CD4-positive, alpha-beta T cell treated with Interleukin-2 at 100 ng/mL for 4 hours (primary cell): ENCODE measurements around the gene P2RX3.
"Not testable (repeated sequence)": the region's sequence is repeated elsewhere in the genome, so short reads cannot be mapped to it uniquely, and the experiment has no call there.

Experiments used
- DNase-seq: peaks from one replicate; pipeline ENCODE4 v3.0.0-alpha.2; 2020; ENCODE audit warnings: low spot score

P2RX3 gene

DNA sequence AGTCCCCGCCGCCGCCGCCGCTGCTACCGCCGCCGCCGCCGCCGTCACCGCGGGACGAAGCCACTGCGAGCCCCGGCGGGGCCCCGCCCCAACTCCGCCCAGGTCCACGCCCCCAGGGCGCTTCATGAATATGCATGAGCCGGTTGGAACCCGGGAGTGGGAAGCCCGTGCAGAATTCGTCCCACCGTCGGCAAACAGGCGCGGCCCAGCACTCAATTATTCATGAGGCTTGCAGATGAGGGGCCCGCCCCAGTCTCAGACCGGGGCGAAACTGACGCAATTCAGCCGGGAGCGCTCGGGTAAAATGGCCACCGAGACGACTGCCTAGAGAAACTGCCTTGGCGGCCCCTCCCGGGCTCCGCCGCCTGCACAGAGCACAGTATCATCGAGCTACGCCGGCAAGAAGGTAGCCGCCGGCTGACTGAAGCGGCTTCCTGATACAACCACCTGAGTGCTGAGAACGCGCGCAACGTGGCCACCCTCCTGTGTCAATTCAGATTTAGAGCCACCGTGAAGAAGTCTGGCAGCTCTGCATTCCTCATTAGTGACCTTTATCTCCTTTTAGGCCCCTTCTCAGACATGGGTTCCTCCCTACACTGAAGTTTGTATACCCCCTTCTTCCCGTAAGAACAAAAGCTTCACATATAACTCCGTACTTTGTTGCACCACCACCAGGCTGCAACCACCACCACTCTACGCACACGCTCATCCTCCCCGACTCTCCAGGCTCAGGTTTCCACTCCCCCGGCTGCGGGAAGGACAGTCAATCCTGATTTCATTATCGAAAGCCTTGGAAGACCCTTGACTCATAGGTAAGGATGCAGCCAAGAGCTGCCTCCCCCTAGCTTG, 13.0 kb upstream of the P2RX3 start, which contains the start of gene TNKS1BP1:
Gene TNKS1BP1 (minus strand): TSS at position 67 of the 849 bp plus-strand sequence. CDS start 3,067 bp downstream, outside the sequence.
- DNase-seq, result peak; percentile 94

- DNase-seq, result no peak
Observed at GRCh38 chr11:57325735-57326048, 12.5 kb upstream of the P2RX3 start.

DNA sequence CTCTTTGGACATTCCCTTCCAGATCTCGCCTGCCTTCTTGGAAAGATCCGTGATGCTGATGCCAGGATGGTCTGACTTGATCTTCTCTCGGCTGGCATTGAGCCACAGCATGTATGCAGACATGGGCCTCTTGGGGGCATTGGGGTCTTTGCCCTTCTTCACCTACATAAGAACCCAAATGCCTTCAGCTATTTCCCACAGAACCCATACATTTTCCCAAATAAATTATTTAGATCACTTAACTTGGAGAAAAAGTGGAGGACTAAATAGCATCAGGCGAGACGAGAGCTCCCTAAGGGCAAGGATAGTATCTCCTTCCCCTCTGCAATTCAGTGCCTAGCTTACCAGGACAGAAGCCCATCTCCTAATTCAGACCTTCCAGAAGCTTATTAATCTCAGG, 10.4 kb upstream of the P2RX3 start:
- DNase-seq, result no peak

DNA sequence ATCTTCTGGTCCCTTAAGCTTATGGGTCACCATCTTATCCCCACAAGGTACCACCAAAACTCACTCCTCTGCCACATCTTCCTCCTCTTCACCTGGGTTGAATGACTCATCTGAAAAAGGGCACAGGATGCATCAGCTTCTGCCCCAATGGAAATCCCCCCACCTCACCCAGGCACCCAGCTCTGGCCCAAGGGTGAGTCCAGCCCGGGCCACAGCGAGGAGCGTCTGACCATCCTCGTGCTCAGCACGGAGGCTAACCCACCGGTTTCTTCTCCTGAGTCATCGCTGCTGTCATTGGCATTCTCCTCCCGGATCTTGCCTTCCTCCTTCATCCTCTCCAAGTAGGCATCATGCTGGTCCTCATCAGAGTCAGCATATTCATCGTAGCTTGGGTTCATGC, 8.1 kb upstream of the P2RX3 start:
- no peak for DNase-seq

DNA sequence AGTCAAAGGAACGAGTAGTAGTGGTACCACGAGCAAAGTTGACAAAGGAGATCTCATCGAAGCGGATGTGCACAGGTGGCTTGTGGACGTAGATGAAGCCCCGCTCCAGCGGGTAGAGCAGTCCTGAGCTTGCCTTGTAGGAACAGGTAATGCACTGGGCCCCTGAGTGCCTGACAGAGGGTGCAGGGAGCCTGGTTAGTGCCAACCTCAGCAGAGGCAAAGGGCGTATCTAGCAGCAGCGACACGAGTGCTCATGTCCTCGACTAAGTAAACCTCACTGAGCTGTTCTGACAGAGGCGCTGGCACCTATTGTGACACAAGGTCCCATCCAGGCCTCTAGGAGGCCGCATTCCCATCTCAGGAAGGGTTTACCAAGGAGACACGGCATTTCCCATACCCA, 6.4 kb upstream of the P2RX3 start:
- no peak for DNase-seq

DNA sequence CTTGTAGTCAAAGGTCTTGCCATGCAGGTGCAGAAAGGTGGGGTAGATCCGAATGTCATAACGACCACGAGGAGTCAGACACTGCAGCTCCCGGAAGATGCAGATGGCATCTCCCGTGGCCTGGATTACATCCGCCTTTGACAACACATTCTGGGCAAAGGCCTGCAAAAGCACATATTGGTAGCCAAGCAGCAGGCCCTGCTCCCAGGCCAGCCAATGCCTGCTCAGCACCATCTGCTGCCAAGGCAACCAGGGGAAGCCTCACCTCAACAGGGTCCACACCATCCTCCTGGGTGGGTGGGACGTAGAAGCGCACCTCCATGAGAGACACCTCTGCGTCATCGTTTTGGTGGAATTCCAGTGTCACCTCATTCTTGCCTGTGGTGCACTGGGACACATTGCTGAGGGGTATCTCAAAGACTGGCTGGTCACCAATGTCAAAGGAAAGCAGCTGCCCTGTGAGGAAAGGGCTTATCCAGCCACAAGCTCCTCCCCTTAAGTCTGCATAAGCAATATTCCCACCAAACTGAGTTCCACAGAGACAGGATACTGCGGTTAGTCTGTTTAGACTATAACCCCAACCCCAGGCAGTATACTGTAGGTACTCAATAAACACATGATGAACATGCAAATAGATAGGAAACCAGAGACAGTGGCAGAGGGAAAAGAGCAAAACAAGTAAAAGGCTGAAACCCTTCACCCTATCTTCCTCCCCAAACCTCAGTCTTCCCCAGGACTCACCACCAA, 5.3 kb upstream of the P2RX3 start:
- DNase-seq, result no peak

- no peak for DNase-seq
Observed at GRCh38 chr11:57335023-57335342, 3.2 kb upstream of the P2RX3 start.

- DNase-seq, result peak; percentile 90
Observed at GRCh38 chr11:57335343-57336110, 2.6 kb upstream of the P2RX3 start, which contains the start of gene SSRP1. TSS of gene SSRP1 (minus strand) at chr11:57335892. CDS start at chr11:57335121, 771 bp downstream.

DNA sequence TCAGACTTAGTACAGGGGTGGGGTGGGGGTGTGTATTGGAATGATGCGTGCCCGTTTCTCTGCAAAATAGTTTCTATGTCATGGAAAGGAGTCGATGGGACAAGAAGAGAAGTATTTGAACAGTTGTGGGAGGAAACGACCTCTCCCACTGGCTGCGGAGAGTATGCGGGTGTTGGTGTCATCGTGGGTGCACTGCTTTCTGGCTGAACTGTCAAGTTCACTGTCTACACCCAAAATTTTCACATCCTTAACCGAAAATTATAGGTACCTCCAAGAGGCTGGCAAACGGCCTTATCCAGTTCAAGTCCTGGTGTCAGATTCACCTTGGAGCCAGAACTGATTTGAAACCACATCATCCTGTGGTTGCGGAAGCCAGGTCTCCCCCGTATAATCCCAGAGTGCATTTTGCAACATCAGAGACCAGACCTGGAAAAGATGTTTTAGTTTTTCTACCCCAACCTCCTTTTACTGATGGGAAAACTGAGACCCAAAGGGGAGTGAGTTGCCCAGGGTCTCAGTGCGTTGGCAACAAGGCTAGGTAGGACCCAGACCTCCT, 2.0 kb upstream of the P2RX3 start:
- peak; percentile 26 for DNase-seq

DNA sequence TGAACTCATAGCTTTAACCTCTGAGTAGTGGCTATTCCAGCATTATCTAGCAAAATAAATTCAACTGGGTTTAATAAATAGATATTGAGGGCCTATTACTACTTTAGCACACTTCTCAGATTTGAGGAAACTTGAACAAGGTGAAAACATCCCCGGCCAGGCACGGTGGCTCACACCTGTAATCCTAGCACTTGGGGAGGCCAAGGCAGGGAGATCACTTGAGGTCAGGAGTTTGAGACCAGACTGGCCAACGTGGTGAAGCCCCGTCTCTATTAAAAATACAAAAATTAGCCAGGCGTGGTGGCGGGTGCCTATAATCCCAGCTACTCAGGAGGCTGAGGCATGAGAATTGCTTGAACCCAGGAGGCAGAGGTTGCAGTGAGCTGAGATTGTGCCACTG, 1.3 kb upstream of the P2RX3 start:
- not testable (repeated sequence) for DNase-seq

DNA sequence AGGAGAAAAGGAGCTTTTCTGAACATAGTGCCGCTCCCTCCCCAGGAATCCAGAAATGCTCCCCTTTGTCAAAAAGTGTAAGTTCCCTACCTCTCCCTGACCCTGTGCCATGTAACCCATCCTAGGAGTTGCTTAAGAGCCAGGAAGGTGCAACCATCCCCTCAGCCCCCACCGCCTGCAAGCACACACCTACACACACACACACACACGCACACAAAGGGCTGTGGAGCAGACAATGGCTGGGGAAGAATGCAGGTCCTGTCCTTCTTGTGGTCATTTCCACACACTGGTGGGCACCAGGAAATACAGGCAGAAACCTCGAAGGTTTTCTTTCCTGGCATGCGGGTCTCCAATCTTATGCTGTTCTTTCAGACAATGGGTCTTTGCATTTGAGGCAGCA, 1.2 kb downstream of the P2RX3 start:
- no peak for DNase-seq

DNA sequence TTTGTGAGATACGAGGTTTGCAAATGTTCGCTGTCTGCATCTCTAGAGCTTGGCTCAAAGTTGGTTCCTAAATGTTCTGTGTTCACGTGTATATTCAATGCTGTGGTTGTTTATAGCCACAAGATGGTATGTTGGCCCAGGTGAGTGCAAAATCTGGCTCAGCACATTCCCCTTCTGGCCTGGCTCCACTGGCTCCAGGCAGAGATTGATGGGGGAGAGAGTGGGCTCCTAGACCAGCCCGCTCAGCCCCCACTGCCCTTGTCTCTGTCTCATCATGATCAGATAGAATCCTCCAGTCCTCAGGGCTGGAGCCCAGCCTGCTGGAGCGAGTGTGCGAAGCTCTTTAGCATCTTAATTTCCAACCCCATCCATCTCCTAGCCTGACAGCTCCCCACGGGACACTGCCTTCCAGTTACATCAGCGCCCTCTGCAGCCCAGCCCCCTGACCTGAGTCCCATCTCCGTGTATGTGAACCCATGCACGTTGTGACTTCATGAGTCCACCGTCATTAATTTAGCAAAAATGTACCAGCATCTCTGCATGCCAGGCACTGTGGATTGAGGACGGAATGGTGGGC, 2.0 kb downstream of the P2RX3 start:
- DNase-seq, result no peak

DNA sequence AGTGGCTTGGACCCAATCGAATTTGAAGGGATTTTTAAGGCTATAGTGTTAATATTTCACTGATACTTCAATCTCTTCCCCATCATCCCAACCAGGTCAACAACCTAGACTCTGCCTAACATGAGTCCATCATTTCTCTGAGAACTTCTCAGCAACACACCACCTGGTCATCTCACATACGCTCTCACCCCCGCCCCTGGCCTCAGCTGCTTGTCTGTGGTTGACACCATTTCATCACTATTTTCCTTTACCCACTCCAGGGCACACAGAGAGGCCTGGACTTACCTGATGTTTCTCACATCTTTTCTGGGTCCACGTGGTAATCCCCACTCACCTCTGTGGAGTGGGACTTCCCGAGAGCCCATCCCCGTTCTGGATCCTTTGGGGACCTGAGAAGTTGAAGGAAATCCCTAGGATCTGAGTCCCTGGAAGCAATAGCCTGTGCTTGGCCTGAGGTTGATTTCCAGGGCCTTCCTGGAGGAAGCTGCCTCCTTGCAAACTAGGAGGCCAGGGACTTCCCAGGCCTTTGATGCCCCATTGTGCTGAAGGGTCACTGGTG, 3.2 kb downstream of the P2RX3 start:
- DNase-seq, result no peak

GRCh38 chr11:57342702-57343101, 4.5 kb downstream of the P2RX3 start:
- no peak for DNase-seq

DNA sequence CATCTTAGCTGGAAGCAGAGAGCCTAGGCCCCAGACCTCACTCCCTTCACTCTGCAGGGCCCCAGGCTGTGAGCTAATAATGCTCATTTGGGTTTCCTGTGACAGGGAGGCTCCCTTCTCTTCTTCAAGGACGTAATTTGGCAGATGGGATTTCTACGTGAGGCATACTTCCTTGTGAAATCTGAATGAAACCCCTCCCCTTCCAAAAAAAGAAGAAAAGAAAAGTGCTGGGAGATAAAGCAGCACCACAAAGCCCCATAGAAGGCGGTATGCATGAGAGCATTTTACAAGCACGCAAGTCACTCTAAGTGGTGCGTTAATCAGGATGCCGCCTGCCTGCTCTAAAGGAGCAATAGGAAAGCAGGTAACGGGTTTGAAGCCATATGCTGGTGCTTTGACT, 5.7 kb downstream of the P2RX3 start:
- DNase-seq, result no peak

GRCh38 chr11:57344826-57345225, 6.7 kb downstream of the P2RX3 start:
- DNase-seq, result no peak

DNA sequence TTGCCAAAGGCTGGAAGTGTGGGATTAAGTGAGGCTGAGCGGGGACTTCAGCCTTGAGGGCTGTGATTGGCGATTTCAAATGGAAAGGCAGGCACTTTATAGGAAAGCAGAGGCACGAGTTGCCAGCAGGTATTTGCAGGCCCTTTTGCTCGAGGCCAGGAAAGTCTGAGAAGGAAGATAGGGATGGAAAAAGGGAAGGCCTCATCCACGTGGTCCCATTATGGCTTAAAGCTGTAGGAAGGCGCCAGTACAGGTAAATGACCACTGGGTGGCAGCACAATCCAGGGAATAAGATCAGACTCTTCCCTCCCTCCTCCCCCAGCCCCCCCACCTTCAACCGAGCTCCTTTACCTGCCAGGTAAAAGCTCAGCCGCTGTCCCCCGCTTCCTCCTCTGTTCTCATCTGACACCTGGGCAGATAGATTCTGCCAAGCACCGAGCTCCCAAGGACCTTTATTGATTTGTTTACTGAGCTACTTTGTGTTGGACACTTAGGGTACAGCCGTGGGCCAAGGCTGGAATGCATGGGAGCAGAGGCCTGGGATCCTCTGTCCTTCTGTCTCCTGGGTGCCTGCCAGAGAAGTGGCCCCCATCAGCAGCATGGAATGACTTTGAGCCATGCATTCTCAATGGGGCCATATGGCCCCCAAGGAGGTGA, 7.5 kb downstream of the P2RX3 start:
- peak; percentile 76 for DNase-seq

DNA sequence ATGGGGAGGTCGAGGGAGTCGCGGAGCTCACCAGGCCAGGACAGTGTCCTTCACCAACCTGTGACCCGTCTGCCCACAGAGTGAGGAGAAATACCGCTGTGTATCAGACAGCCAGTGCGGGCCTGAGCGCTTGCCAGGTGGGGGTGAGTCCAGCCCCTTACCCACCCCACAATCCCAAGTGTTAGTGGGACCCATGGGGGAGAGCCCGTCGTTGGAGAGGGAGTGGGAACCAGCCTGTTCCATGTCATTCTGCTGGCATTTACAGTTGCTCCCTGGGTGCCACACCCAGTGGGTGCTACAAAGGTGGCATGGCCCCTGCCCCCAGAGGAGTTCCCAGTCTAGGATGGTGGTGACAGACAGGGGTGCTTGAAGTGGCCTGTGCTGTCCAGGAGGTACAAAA, 9.2 kb downstream of the P2RX3 start:
- DNase-seq, result no peak

GRCh38 chr11:57348052-57348451, 9.9 kb downstream of the P2RX3 start:
- no peak for DNase-seq

GRCh38 chr11:57348636-57349313, 10.6 kb downstream of the P2RX3 start:
- DNase-seq, result no peak
